ENCODE results near the gene ACACA. TPM values are rescaled to one million over a fixed set of nuclear protein-coding genes. Genes with fewer than 3 reads are reported as not detected.

The ACACA gene
- total and polyA plus RNA-seq, 4 donors: 6.1 to 49.9 (median 23.7) TPM

DNA sequence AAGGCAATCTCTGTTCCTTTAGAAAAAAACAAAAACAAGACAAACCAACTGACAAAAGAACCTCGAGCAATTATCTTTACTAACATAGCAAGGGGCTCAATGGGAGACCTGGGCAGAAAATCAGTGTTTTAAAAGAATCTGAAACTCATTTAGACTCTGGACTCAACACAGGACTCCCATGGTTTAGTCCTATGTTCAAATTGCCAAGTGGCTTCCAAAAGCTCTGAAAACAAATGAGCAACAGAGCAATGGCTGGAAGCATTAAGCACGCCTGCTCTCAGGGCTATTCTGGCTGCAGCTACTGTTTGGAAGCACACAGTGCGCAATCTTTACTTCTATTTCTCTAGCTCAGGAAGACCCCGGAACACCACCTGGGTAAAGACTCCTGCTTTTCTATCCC is 295.9 kb downstream of the ACACA start:
- 94 to 95% methylated on average over 4 of the region's 4 CpGs for WGBS, 2 donors
- peaks cover 3 to 8% of the 10 kb centered on the region in 2 donors for H3K36me3 ChIP-seq (ENCODE audit: control insufficient read depth in 1 of 2, insufficient read depth in 2 of 2, low read length in 1 of 2)
- H3K27me3 ChIP-seq (ENCODE audit: control insufficient read depth in 1 of 2, insufficient read depth in 2 of 2, low read length in 1 of 2): no peaks in the 10 kb centered on the region
- no peak overlapping the region for H3K4me3 ChIP-seq (ENCODE audit: low read length in 2 of 2)
- no peak overlapping the region for H3K27ac ChIP-seq (ENCODE audit: low read depth in 1 of 2, low read length in 2 of 2)
- H3K9me3 ChIP-seq (ENCODE audit: control insufficient read depth, low read length): no peaks in the 10 kb centered on the region
- H3K4me1 ChIP-seq (ENCODE audit: control insufficient read depth in 1 of 2, insufficient read depth in 2 of 2, low read length in 2 of 2): no peaks in the 10 kb centered on the region
- DNase-seq (no peak), ATAC-seq (ENCODE audit: low FRiP score) (no peak)
- intact Hi-C loops (cut with DNase I): no loop called here

DNA sequence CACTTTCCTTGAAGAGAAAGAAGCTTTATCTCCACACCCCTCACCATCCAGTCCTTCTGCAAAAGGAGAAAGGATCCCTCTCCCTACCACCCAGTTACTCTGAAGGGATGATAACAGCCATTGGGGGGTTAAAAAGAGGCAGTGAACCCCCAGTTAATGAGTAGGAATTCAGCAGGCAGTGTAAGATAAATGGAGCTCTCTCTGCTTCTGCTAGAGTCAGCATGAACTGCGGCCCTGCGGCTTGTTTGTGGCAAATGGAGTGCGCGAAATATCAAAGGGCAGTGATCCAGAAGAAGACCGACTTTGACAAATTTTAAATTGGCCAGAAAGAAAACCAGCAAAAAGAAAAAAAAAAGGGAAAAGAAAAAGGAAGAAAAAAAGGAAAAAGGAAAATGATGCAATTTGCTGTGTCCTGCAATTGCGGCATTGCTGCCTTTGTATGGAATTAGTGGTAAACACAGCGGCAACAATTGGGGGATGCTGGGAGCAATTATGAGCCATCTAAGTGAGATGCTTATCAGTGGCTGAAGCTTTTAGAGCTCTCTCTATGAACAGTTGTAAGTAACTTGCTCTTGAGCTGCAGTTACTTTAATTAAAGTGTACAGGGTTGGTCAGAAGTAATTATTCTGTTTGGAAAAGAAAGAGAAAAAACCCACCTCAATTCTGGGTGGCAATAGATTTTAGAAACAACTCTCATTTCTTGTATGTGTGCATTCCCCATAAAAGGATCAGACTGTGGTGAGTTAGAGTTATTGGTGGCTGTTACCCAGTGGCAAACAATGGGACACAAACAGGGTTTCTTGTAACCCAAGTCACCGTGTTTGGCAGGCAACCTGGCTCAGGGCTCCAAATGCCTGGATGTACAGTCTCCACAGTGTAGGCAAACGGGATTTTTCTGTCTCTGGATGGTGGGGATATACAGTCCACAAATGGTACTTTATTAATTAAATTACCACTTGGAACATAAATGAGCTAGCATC is 296.6 kb downstream of the ACACA start:
- peaks cover 3 to 8% of the 10 kb centered on the region in 2 donors for H3K36me3 ChIP-seq (ENCODE audit: control insufficient read depth in 1 of 2, insufficient read depth in 2 of 2, low read length in 1 of 2)

GRCh38 chr17:37109106-37109505 is 297.5 kb downstream of the ACACA start:
- WGBS, 2 donors: 93 to 97% methylated on average over 5 of the region's 5 CpGs
- Histone ChIP-seq H3K4me1 (ENCODE audit: control insufficient read depth in 1 of 2, insufficient read depth in 2 of 2, low read length in 2 of 2) (no peaks in the 10 kb centered on the region), H3K4me3 (ENCODE audit: low read length in 2 of 2) (no peak overlapping the region), H3K36me3 (ENCODE audit: control insufficient read depth in 1 of 2, insufficient read depth in 2 of 2, low read length in 1 of 2) (peaks cover 3 to 8% of the 10 kb centered on the region in 2 donors), H3K27me3 (ENCODE audit: control insufficient read depth in 1 of 2, insufficient read depth in 2 of 2, low read length in 1 of 2) (no peaks in the 10 kb centered on the region), H3K9me3 (ENCODE audit: control insufficient read depth, low read length) (no peaks in the 10 kb centered on the region), H3K27ac (ENCODE audit: low read depth in 1 of 2, low read length in 2 of 2) (no peak overlapping the region)
- ATAC-seq (ENCODE audit: low FRiP score) (no peak), DNase-seq (no peak)
- intact Hi-C loops (cut with DNase I): no loop called here

More for the DNA sequence above, 296.6 kb downstream of the ACACA start:
- intact Hi-C loops (cut with DNase I): no loop called here
- DNase-seq: no peak
- Histone ChIP-seq H3K9me3 (ENCODE audit: control insufficient read depth, low read length) (no peaks in the 10 kb centered on the region), H3K4me3 (ENCODE audit: low read length in 2 of 2) (no peak overlapping the region), H3K27me3 (ENCODE audit: control insufficient read depth in 1 of 2, insufficient read depth in 2 of 2, low read length in 1 of 2) (no peaks in the 10 kb centered on the region), H3K27ac (ENCODE audit: low read depth in 1 of 2, low read length in 2 of 2) (no peak overlapping the region), H3K4me1 (ENCODE audit: control insufficient read depth in 1 of 2, insufficient read depth in 2 of 2, low read length in 2 of 2) (no peaks in the 10 kb centered on the region)
- 88 to 89% methylated on average over 9 of the region's 9 CpGs for WGBS, 2 donors
- ATAC-seq (ENCODE audit: low FRiP score): no peak

DNA sequence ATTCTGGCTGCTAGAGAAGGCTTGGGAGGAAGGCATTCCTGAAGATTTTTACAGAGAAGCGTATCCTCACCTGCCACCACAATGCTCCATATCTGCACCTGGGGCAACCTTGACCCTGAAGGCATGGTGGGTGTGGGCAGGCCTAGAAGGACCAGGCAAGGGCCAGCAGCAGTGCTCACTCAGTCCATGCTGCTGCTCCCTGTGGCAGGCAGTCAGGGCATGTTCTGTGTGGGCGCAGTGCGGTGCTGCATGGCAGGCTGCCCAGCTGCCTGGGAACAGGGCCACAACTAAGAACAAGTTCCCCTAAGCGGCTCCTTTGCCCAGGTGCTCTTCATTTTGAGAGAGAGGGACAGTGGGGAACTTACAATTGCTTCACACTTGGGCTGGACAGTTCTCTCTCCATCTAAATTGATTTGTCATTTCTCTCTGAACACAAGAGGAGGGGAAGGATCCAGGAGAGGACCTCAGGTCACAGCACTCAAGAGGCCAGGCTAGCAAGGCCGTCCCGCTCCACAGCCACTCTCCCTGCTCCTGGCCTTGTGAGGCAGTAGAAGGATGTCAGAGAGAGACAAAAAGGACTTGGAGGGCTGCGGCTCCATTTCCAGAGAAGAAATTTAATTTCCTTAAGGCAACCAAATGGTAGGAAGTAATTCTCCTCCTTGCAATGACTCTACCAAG is 299.1 kb downstream of the ACACA start:
- intact Hi-C loops (cut with DNase I): no loop called here
- Histone ChIP-seq H3K9me3 (ENCODE audit: control insufficient read depth, low read length) (no peaks in the 10 kb centered on the region), H3K27ac (ENCODE audit: low read depth in 1 of 2, low read length in 2 of 2) (no peak overlapping the region), H3K4me3 (ENCODE audit: low read length in 2 of 2) (no peak overlapping the region), H3K4me1 (ENCODE audit: control insufficient read depth in 1 of 2, insufficient read depth in 2 of 2, low read length in 2 of 2) (no peaks in the 10 kb centered on the region), H3K36me3 (ENCODE audit: control insufficient read depth in 1 of 2, insufficient read depth in 2 of 2, low read length in 1 of 2) (peaks cover 4 to 5% of the 10 kb centered on the region in 2 donors), H3K27me3 (ENCODE audit: control insufficient read depth in 1 of 2, insufficient read depth in 2 of 2, low read length in 1 of 2) (no peaks in the 10 kb centered on the region)
- WGBS, 2 donors: 45% methylated on average over 7 of the region's 7 CpGs
- peak; percentile 67 for ATAC-seq (ENCODE audit: low FRiP score)
- peak; percentile 55 to 81 for DNase-seq

GRCh38 chr17:37106049-37106448 is 300.6 kb downstream of the ACACA start:
- Histone ChIP-seq H3K9me3 (ENCODE audit: control insufficient read depth, low read length) (no peaks in the 10 kb centered on the region), H3K4me3 (ENCODE audit: low read length in 2 of 2) (no peak overlapping the region), H3K27ac (ENCODE audit: low read depth in 1 of 2, low read length in 2 of 2) (no peak overlapping the region), H3K4me1 (ENCODE audit: control insufficient read depth in 1 of 2, insufficient read depth in 2 of 2, low read length in 2 of 2) (no peaks in the 10 kb centered on the region), H3K36me3 (ENCODE audit: control insufficient read depth in 1 of 2, insufficient read depth in 2 of 2, low read length in 1 of 2) (peaks cover 2 to 6% of the 10 kb centered on the region in 2 donors), H3K27me3 (ENCODE audit: control insufficient read depth in 1 of 2, insufficient read depth in 2 of 2, low read length in 1 of 2) (no peaks in the 10 kb centered on the region)
- intact Hi-C loops (cut with DNase I): no loop called here
- DNase-seq: no peak
- 99 to 100% methylated on average over 1 of the region's 1 CpG for WGBS, 2 donors
- no peak for ATAC-seq (ENCODE audit: low FRiP score)

GRCh38 chr17:37103231-37103630 is 303.4 kb downstream of the ACACA start:
- no peak for DNase-seq
- Histone ChIP-seq H3K27ac (ENCODE audit: low read depth in 1 of 2, low read length in 2 of 2) (no peak overlapping the region), H3K27me3 (ENCODE audit: control insufficient read depth in 1 of 2, insufficient read depth in 2 of 2, low read length in 1 of 2) (no peaks in the 10 kb centered on the region), H3K36me3 (ENCODE audit: control insufficient read depth in 1 of 2, insufficient read depth in 2 of 2, low read length in 1 of 2) (peaks cover 0 to 2% of the 10 kb centered on the region in 2 donors), H3K4me3 (ENCODE audit: low read length in 2 of 2) (no peak overlapping the region), H3K4me1 (ENCODE audit: control insufficient read depth in 1 of 2, insufficient read depth in 2 of 2, low read length in 2 of 2) (no peaks in the 10 kb centered on the region), H3K9me3 (ENCODE audit: control insufficient read depth, low read length) (no peaks in the 10 kb centered on the region)
- WGBS, 2 donors: 92 to 94% methylated on average over 4 of the region's 4 CpGs
- intact Hi-C loops (cut with DNase I): no loop called here
- no peak for ATAC-seq (ENCODE audit: low FRiP score)

- 98% methylated on average over 2 of the region's 2 CpGs for WGBS, 2 donors
- Histone ChIP-seq H3K36me3 (ENCODE audit: control insufficient read depth in 1 of 2, insufficient read depth in 2 of 2, low read length in 1 of 2) (peaks cover 0 to 11% of the 10 kb centered on the region in 2 donors), H3K9me3 (ENCODE audit: control insufficient read depth, low read length) (no peaks in the 10 kb centered on the region), H3K4me3 (ENCODE audit: low read length in 2 of 2) (no peak overlapping the region), H3K4me1 (ENCODE audit: control insufficient read depth in 1 of 2, insufficient read depth in 2 of 2, low read length in 2 of 2) (no peaks in the 10 kb centered on the region), H3K27me3 (ENCODE audit: control insufficient read depth in 1 of 2, insufficient read depth in 2 of 2, low read length in 1 of 2) (no peaks in the 10 kb centered on the region), H3K27ac (ENCODE audit: low read depth in 1 of 2, low read length in 2 of 2) (no peak overlapping the region)
- intact Hi-C loops (cut with DNase I): no loop called here
- no peak for DNase-seq
- no peak for ATAC-seq (ENCODE audit: low FRiP score)
Measured at GRCh38 chr17:37101306-37101705, 305.3 kb downstream of the ACACA start.

DNA sequence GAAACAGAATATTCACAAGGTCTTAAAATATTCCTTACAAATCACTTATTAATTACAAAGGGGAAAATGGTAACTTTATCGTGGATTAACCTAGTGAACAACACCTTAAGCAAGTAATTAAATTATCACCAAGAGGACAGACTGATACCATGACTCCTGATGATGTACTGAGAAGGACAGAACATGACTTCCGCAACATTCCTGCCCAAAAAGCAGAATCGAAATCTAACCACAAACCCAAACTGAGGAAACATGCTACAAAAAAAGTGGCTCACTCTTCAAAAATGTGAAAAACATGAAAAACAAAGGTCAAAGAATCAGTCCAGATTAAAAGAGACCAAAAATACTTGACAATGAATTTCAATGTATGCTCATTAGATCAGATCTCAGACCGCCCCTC is 306.4 kb downstream of the ACACA start:
- DNase-seq: no peak
- Histone ChIP-seq H3K4me1 (ENCODE audit: control insufficient read depth in 1 of 2, insufficient read depth in 2 of 2, low read length in 2 of 2) (no peaks in the 10 kb centered on the region), H3K4me3 (ENCODE audit: low read length in 2 of 2) (no peak overlapping the region), H3K27ac (ENCODE audit: low read depth in 1 of 2, low read length in 2 of 2) (no peak overlapping the region), H3K27me3 (ENCODE audit: control insufficient read depth in 1 of 2, insufficient read depth in 2 of 2, low read length in 1 of 2) (no peaks in the 10 kb centered on the region), H3K9me3 (ENCODE audit: control insufficient read depth, low read length) (no peaks in the 10 kb centered on the region), H3K36me3 (ENCODE audit: control insufficient read depth in 1 of 2, insufficient read depth in 2 of 2, low read length in 1 of 2) (peaks cover 0 to 17% of the 10 kb centered on the region in 2 donors)
- WGBS, 2 donors: 91 to 96% methylated on average over 4 of the region's 4 CpGs
- intact Hi-C loops (cut with DNase I): no loop called here
- no peak for ATAC-seq (ENCODE audit: low FRiP score)
